ENCODE results near the gene HOTAIR.
A peak's percentile ranks its signal among the peaks of the same experiment; 100 is the strongest.

Gene HOTAIR

DNA sequence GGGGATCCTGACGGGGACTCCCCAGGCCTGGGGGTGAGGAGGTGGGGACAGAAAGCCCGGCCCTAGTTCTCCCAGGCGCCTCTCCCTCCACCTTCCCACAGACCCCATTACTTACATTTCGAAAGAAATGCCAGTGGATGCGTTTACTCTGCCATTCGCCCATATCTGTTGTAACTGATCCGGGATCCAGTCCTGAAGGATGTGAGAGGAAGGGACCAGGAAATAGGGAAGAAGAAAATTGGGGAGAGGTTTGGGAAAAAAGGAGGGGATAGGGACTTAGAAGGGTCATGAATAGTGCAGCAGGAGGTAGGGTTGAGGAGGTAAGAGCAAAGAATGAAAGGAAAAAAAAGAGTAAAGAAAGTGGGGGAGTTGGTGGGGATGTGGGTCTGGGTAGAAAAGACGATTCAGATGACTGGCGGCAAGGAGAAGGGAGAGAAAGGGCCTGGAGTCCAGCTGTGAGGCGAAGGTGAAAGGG, 18.9 kb downstream of the HOTAIR start:
- no peak for DNase-seq

GRCh38 chr12:53955036-53955775, 19.5 kb downstream of the HOTAIR start:
- no peak for DNase-seq

GRCh38 chr12:53954694-53955035, 20.1 kb downstream of the HOTAIR start, which contains the start of gene HOXC12:
Gene HOXC12, plus strand, starts transcription at chr12:53954903. Its CDS starts 27 bp downstream, at chr12:53954930.
- DNase-seq, result no peak

- DNase-seq, result no peak
Observed at GRCh38 chr12:53953831-53954693, 20.7 kb downstream of the HOTAIR start.

- peak; percentile 33 for DNase-seq
Observed at GRCh38 chr12:53952871-53953734, 21.7 kb downstream of the HOTAIR start.

GRCh38 chr12:53952335-53952694, 22.4 kb downstream of the HOTAIR start:
- DNase-seq, result no peak

DNA sequence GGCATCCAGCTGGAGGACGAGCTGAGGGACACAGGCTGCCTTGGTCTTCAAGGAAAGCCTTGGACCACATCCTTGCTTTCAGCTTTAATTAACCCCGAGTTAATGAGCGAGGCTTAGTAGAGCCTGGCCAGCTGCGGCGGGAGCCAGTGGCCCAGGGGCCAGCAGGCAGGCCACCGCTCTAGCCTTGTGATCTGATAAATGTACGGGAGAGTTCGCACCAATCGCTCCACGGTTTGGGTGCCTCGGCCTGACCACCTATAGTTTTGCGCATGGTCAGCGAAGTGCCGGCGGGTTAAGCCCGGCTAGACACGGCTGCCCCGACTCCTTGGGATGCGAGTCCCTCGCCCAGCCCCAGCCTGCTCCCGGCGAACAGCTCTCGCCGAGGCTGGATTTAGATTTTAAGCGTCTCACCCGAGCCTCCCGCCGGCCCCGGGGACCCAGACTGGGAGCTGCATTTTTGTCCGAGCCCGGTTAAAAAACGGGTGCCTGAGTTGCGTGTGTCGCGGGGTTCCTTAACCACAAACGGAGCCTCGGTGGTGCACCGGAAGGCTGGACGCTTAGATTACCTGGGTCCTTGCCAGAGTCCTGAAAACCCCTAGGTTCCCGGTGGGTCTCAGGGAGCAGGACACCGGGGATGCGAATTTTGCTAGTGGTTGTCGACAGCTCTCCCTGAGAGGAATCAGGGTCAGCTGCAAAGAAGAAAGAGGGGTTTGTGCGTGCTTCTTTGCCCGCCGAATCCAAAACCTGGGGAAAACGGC, 23.0 kb downstream of the HOTAIR start:
- no peak for DNase-seq

DNA sequence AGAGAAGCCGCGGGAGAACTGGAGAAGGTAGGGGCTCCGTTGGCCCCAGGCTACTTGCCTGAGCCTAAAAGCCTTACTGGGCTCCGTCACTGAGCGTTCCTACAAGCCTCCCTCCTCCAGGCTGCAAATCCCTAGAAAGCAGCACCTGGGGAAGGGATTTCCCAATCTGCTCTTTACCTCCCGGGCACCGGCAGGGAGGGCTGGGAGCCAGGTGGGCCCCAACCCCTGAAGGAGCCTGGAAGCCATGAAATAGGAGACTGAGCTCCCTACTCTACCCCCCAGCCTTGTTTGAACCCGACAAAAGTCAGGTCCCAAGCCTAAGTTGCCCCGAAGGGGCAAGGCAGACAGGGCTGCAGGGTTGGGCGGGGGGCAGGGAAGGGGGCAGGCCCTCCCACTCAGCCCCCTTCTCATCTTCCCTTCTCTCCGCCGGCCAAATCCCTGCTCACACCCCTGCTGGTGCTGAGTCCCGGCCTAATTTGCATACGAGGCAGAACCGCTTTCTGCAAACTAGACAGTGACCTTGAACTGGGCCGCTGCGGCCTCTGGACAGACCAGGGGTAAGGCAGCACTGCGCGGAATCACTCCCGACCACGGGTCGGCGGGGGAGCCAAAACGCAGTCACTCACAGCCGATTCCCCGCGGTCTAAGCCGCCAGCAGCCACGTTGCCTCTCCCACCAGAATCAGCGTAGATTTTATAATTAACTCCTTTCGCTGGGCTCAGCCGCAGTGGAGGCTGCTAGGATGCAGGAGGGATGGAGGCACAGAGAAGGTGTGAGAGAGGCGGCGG, 23.8 kb downstream of the HOTAIR start:
- no peak for DNase-seq

DNA sequence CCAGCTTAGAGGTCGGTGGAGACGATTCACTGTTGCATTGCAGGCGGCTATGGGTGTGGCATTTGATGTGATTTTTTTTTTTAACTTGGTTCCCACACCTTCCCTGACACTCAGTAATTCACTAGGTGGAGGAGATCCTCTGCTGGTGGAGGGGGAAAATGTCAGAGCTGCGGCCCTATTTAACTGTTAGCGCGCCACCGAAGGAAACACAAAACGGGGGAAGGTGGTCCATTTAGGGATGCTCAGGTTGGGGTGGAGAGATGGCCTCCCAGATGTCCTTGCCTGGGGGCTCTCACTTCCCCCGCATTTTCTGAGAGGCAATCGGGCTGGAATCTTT, 24.3 kb downstream of the HOTAIR start:
- DNase-seq, result no peak

DNA sequence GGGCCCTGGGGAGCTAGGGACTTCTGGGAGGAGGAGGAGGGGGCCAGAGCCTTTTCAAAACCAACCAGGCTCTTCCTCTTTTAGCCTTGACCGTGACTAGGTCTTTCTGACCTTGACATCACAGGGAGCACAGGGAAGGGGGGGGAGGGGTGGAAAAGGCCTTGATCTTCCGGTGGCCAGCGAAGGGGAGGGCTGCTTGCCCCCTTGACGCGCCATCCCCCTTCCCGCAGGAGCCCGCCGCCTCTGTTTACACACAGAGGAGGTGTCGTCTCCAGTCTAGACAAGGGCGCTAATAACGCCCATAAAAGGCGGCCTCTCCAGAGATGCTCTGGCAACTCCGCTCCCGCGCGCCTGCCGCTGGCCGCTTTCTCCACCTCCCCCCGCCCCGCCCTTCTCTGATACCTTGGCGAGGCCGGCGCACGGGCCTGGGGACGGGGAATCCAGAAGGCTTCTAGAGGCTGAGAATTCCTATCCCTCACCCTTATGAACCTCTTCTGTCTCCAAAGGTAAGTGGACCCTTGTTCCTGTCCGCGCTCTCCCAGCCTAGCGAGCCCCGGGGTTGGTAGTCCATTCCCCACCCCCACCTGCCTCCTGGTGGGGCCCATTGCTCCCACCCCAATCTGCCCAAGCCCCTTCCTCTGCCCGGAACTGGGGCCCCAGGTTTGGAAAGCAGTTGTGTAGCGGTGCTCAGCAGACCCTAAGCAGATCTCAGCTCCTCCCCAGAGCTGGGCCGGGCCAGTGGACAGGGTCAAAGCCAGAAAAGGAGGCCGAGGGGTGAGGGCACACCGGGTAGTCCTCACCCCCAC, 24.9 kb downstream of the HOTAIR start:
- DNase-seq, result no peak

- DNase-seq, result no peak
Observed at GRCh38 chr12:53948650-53949593, 25.8 kb downstream of the HOTAIR start.

DNA sequence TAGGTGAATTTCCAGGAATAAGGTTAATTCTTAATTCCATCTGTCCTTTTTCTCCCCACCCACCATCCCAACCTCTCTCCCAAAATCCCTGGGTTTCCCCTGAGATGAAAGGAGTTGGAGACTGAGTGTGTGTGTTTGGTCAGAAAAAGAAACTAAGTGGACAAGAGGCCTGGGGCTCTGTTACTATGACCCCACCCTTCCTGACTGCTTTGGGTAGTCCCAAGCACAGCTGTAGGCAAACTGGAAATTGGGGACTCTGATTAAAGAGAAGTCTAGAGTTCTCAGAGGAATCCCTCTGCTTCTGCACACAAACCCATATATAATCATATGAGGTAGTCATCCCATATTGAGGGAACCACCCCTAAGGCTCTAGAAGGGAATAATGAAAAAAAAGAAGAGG, 27.0 kb downstream of the HOTAIR start:
- no peak for DNase-seq

DNA sequence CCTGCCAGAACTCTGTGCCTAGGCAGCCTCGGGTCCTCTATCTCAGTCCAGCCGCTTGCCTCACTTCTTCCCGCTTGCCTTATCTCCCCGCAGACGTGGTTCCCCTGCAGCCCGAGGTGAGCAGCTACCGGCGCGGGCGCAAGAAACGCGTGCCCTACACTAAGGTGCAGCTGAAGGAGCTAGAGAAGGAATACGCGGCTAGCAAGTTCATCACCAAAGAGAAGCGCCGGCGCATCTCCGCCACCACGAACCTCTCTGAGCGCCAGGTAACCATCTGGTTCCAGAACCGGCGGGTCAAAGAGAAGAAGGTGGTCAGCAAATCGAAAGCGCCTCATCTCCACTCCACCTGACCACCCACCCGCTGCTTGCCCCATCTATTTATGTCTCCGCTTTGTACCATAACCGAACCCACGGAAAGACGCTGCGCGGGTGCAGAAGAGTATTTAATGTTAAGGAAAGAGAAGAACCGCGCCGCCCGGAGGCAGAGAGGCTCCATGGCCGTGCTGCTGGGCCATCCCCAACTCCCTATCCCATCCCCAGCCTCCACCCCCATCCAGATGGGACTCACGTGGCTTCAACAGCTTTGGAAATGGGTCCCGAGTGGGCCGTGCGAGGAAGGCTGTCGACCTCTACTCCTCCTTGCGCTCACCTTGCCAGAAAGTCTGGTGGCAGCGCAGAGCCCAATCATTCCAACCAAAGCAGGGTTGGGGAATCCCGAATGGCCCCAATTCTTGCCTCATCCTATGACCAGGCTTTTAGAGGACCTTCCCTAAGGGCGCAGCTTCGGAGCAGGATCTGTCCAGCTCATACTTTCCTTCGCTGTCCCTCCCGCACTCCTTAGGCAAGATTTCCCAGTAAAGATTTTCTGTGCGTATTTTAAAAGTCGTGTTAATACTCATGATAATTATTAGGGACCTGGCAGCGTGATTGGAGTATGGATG, 29.6 kb downstream of the HOTAIR start:
- DNase-seq, result no peak

GRCh38 chr12:53944209-53944608, 30.5 kb downstream of the HOTAIR start:
- DNase-seq, result no peak

DNA sequence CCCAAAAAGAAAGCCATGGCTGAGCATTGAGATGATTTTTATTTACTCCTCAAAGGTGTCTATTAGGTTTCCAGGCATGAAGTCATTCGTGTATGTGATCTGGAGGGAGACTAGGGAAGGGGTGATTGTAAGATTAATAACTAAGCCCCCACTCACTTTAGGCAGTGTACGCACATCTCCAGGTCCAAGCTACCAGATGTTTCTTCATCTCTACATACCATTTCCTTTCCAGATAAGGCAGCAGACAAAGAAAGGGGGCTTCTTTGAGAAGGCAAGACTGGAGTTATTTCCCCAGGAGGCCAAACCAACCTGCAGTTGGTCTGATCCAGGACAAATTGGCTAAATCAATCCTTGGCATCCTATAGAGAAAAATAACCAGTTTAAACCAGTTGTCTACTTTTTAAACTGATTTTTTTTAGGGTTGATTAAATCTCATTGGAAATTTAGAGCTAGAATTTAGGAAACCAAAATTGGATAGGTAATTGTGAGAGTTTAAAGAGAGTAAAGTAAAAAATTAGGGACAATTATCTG, 32.2 kb downstream of the HOTAIR start:
- DNase-seq, result no peak

- no peak for DNase-seq
Observed at GRCh38 chr12:53941750-53942149, 33.0 kb downstream of the HOTAIR start.

DNA sequence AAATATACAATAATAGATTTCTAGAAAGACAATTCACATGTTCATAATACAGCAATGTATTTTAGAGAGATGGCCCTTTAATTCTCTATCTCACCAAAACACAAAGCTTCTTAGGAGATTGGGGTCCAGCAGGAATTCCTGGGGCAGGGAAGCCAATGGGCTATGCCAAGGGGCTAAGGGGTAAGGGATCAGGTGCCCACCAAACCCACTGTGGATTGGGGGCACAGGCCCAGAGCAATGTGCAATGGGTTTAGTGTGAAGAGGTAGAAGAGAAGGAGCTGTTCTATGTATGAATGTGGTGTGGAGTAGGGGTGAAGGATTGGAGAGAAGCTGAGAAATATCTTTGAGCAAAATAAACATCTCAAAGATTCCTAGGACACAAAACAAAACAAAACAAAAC, 33.6 kb downstream of the HOTAIR start:
- DNase-seq, result no peak

DNA sequence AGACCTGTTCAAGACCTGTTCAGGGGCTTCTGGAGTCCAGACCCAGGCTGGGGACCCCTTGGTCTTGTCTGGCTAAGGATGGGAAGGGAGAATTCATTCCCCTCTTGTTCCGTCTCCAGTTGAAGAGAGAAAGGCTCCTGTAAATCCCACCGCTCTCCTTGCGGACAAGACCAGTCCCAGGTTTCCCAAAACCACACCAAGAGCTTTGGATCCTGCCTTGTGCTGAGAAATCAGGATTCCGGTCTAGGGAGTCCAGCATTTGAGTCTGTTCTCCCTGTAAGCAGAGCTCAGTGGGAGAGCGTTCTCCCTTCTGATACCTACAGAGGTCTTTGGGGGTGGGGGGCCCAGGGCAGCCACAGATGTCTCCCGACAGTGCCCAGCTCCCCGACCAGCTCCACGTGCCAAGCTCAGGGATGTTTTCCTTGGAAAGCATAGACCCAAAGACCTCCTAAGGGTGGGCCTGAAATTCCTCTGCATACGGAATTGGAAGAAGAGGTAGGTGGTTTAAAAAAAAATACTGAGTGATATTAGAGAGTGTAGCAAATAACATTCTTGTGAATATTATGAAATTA, 34.2 kb downstream of the HOTAIR start:
- DNase-seq, result no peak

Measured in activated CD4-positive, alpha-beta T cell treated with anti-CD3 and anti-CD28 coated beads, Interleukin-10, Interleukin-2, amounts not matched to agents 100 ng/mL and 50 ng/mL, durations not matched to agents 16 hours and 8 hours (primary cell).